ENCODE measurements around the gene NCKAP5. TPM values are rescaled to one million over a fixed set of nuclear protein-coding genes. Genes with fewer than 3 reads are reported as not detected.

NCKAP5 gene
- total RNA-seq, 3 donors from 2014 or later (not counting 1 experiment from before 2014, with no cell fraction given): 0.12 to 0.20 TPM; not detected in 1

- 80% methylated on average over 1 of the region's 1 CpG for WGBS (ENCODE audit: insufficient coverage)
- intact Hi-C loops (cut with micrococcal nuclease): no loop called here
- Histone ChIP-seq H3K4me1 (ENCODE audit: control insufficient read depth, insufficient read depth, low read length) (no peaks in the 10 kb centered on the region), H3K4me3 (ENCODE audit: low read length) (no peak overlapping the region), H3K36me3 (ENCODE audit: control insufficient read depth, insufficient read depth, low read length) (no peaks in the 10 kb centered on the region), H3K27ac (ENCODE audit: low read length) (no peak overlapping the region), H3K9me3 (ENCODE audit: control insufficient read depth, insufficient read depth, low read length) (no peaks in the 10 kb centered on the region), H3K27me3 (ENCODE audit: control insufficient read depth, insufficient read depth, low read length) (no peaks in the 10 kb centered on the region)
- H3K27me3 Mint-ChIP-seq (ENCODE audit: low read depth in 2 of 2): no peaks in the 10 kb centered on the region
- peaks cover 6 to 10% of the 10 kb centered on the region in 2 donors for H3K9me3 Mint-ChIP-seq
- H3K4me1 Mint-ChIP-seq: no peaks in the 10 kb centered on the region
- no peak overlapping the region for H3K27ac Mint-ChIP-seq
- ATAC-seq (no peak), DNase-seq (no peak)
- TF ChIP-seq CTCF (IDR thresholded peaks at IDR 0.05): no peak
- H3K4me3 Mint-ChIP-seq: no peak overlapping the region
- peaks cover 12% of the 10 kb centered on the region for H3K36me3 Mint-ChIP-seq
Observed at GRCh38 chr2:133303150-133303549, 265.1 kb downstream of the NCKAP5 start.

GRCh38 chr2:133296401-133296800 lies 271.9 kb downstream of the NCKAP5 start:
- no peak overlapping the region for H3K4me3 ChIP-seq (ENCODE audit: low read length)
- Mint-ChIP-seq H3K4me1 (no peaks in the 10 kb centered on the region), H3K27ac (no peak overlapping the region), H3K36me3 (no peaks in the 10 kb centered on the region), H3K27me3 (ENCODE audit: low read depth in 2 of 2) (no peaks in the 10 kb centered on the region), H3K9me3 (peaks cover 3 to 8% of the 10 kb centered on the region in 2 donors), H3K4me3 (no peak overlapping the region)
- no peaks in the 10 kb centered on the region for H3K36me3 ChIP-seq (ENCODE audit: control insufficient read depth, insufficient read depth, low read length)
- no peak overlapping the region for H3K27ac ChIP-seq (ENCODE audit: low read length)
- no peak for TF ChIP-seq CTCF (IDR thresholded peaks at IDR 0.05)
- no peaks in the 10 kb centered on the region for H3K9me3 ChIP-seq (ENCODE audit: control insufficient read depth, insufficient read depth, low read length)
- DNase-seq (no peak), ATAC-seq (no peak)
- H3K4me1 ChIP-seq (ENCODE audit: control insufficient read depth, insufficient read depth, low read length): no peaks in the 10 kb centered on the region
- intact Hi-C loops (cut with micrococcal nuclease): no loop called here
- no peaks in the 10 kb centered on the region for H3K27me3 ChIP-seq (ENCODE audit: control insufficient read depth, insufficient read depth, low read length)

GRCh38 chr2:133293544-133294353 lies 274.5 kb downstream of the NCKAP5 start:
- Mint-ChIP-seq H3K4me3 (no peak overlapping the region), H3K27me3 (ENCODE audit: low read depth in 2 of 2) (no peaks in the 10 kb centered on the region), H3K27ac (no peak overlapping the region), H3K4me1 (no peaks in the 10 kb centered on the region), H3K36me3 (no peaks in the 10 kb centered on the region), H3K9me3 (peaks cover 3 to 12% of the 10 kb centered on the region in 2 donors)
- no peaks in the 10 kb centered on the region for H3K4me1 ChIP-seq (ENCODE audit: control insufficient read depth, insufficient read depth, low read length)
- no peaks in the 10 kb centered on the region for H3K9me3 ChIP-seq (ENCODE audit: control insufficient read depth, insufficient read depth, low read length)
- H3K27me3 ChIP-seq (ENCODE audit: control insufficient read depth, insufficient read depth, low read length): no peaks in the 10 kb centered on the region
- no peak overlapping the region for H3K4me3 ChIP-seq (ENCODE audit: low read length)
- no peak for TF ChIP-seq CTCF (IDR thresholded peaks at IDR 0.05)
- DNase-seq: no peak
- no peak overlapping the region for H3K27ac ChIP-seq (ENCODE audit: low read length)
- intact Hi-C loops (cut with micrococcal nuclease): no loop called here
- 65% methylated on average over 5 of the region's 7 CpGs for WGBS (ENCODE audit: insufficient coverage)
- ATAC-seq: no peak
- no peaks in the 10 kb centered on the region for H3K36me3 ChIP-seq (ENCODE audit: control insufficient read depth, insufficient read depth, low read length)

GRCh38 chr2:133292259-133292658 lies 276.0 kb downstream of the NCKAP5 start:
- DNase-seq: no peak
- H3K4me1 Mint-ChIP-seq: no peaks in the 10 kb centered on the region
- no peak for TF ChIP-seq CTCF (IDR thresholded peaks at IDR 0.05)
- intact Hi-C loops (cut with micrococcal nuclease): no loop called here
- H3K9me3 ChIP-seq (ENCODE audit: control insufficient read depth, insufficient read depth, low read length): no peaks in the 10 kb centered on the region
- no peak overlapping the region for H3K27ac ChIP-seq (ENCODE audit: low read length)
- no peaks in the 10 kb centered on the region for H3K36me3 ChIP-seq (ENCODE audit: control insufficient read depth, insufficient read depth, low read length)
- no peak overlapping the region for H3K4me3 Mint-ChIP-seq
- H3K27ac Mint-ChIP-seq: no peak overlapping the region
- H3K4me3 ChIP-seq (ENCODE audit: low read length): no peak overlapping the region
- no peaks in the 10 kb centered on the region for H3K36me3 Mint-ChIP-seq
- H3K9me3 Mint-ChIP-seq: peaks cover 5 to 12% of the 10 kb centered on the region in 2 donors
- no peaks in the 10 kb centered on the region for H3K27me3 ChIP-seq (ENCODE audit: control insufficient read depth, insufficient read depth, low read length)
- no peaks in the 10 kb centered on the region for H3K27me3 Mint-ChIP-seq (ENCODE audit: low read depth in 2 of 2)
- H3K4me1 ChIP-seq (ENCODE audit: control insufficient read depth, insufficient read depth, low read length): no peaks in the 10 kb centered on the region
- WGBS (ENCODE audit: insufficient coverage): 80% methylated on average over 1 of the region's 2 CpGs
- no peak for ATAC-seq
